Fibroblast of pulmonary artery (primary cell): ENCODE measurements around the gene NPHP4.

Experiments
- DNase-seq: peaks from one replicate; pipeline ENCODE4 v3.0.0-alpha.2; 2010; ENCODE audit warnings: low read depth
- H3K4me3 ChIP-seq: replicated peaks from 2 replicates; pipeline ENCODE4 v1.5.1; 2011; ENCODE audit warnings: low read depth, mild to moderate bottlenecking, control low read depth, low read length, moderate library complexity
- TF ChIP-seq, protein P1 (sequence below): IDR thresholded peaks from 2 replicates; pipeline ENCODE4 v1.5.1; 2011; ENCODE audit warnings: mild to moderate bottlenecking, control low read depth, low read length, inconsistent platforms; ENCODE audit errors: missing control alignments

Gene NPHP4

GRCh38 chr1:5910666-5911065 is 81.6 kb downstream of the NPHP4 start:
- TF ChIP-seq, protein P1, sequence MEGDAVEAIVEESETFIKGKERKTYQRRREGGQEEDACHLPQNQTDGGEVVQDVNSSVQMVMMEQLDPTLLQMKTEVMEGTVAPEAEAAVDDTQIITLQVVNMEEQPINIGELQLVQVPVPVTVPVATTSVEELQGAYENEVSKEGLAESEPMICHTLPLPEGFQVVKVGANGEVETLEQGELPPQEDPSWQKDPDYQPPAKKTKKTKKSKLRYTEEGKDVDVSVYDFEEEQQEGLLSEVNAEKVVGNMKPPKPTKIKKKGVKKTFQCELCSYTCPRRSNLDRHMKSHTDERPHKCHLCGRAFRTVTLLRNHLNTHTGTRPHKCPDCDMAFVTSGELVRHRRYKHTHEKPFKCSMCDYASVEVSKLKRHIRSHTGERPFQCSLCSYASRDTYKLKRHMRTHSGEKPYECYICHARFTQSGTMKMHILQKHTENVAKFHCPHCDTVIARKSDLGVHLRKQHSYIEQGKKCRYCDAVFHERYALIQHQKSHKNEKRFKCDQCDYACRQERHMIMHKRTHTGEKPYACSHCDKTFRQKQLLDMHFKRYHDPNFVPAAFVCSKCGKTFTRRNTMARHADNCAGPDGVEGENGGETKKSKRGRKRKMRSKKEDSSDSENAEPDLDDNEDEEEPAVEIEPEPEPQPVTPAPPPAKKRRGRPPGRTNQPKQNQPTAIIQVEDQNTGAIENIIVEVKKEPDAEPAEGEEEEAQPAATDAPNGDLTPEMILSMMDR: no peak
- no peak for DNase-seq

GRCh38 chr1:5910276-5910620 is 82.0 kb downstream of the NPHP4 start:
- DNase-seq: no peak
- H3K4me3 ChIP-seq: no peak overlapping the region
- TF ChIP-seq, protein P1: no peak

More at GRCh38 chr1:5910666-5911065, 81.6 kb downstream of the NPHP4 start:
- H3K4me3 ChIP-seq: no peak overlapping the region

GRCh38 chr1:5909576-5910275 is 82.5 kb downstream of the NPHP4 start:
- TF ChIP-seq, protein P1: no peak
- no peak overlapping the region for H3K4me3 ChIP-seq
- DNase-seq: no peak

DNA sequence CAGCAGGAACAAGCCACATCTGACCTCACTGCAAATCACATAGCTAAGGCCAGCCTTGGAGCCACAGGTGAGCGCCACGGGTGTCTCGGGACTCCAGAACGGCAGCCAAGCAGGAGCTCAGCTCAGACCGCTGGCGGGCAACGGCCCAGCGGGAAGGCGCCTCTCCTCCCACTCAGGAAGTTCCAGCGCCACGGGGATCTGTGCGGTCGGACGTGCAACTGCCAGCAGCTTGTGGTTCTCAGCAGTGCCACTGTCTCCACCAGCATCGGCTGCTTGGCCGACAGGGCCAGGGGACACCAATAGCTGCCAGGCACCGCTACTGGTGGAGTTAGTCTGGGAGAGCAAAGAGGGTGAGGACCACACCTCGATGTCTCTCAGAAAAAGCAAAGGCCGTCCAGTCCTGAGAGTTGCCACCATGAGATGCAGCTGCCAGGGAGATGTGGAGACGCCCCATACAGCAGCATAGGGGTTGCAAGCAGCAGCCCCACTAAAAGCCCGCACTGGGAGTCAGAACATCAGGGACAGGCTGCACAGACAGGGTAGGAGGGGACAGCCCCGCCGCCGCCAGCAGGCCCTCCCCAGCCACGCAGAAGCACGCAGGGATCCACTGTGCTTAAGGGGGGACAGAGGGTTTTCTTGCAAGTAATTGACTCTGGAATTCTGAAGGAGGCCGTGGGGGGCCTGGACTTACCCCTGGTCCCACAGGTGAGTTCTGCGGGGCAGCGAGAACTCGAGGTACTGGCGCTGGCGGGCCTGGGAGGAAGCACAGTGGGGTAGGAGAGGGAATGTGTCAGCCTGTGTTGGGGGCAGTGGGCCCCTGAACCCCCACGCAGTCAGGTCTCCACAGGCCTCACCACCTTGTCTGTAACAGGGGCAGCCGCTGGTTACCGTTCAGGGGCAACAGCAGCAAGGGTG is 83.5 kb downstream of the NPHP4 start:
- TF ChIP-seq, protein P1: no peak
- DNase-seq: no peak
- no peak overlapping the region for H3K4me3 ChIP-seq

DNA sequence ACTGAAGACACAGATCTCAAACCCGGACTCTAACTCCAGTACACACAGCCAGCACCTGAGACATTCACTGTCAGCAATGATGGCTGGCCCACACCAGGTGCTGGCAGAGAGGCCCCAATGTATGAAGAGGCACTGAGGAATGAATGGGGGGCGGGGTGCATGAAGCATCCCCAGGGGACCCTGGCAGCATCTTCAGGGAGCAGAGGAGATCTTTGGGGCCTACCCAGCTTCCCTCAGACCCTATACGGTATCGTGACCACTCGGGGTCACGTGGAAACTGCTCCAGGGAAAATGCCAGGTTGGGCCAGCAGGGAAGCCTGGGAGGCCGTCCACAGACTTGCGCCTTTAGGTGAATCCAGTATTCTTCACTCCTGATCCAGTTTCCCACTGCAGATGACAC is 84.3 kb downstream of the NPHP4 start:
- no peak overlapping the region for H3K4me3 ChIP-seq
- no peak for DNase-seq
- TF ChIP-seq, protein P1: no peak

GRCh38 chr1:5907386-5907785 is 84.8 kb downstream of the NPHP4 start:
- DNase-seq: no peak
- TF ChIP-seq, protein P1: no peak
- H3K4me3 ChIP-seq: no peak overlapping the region
